ENCODE data around the gene NFATC2IP.

DNA sequence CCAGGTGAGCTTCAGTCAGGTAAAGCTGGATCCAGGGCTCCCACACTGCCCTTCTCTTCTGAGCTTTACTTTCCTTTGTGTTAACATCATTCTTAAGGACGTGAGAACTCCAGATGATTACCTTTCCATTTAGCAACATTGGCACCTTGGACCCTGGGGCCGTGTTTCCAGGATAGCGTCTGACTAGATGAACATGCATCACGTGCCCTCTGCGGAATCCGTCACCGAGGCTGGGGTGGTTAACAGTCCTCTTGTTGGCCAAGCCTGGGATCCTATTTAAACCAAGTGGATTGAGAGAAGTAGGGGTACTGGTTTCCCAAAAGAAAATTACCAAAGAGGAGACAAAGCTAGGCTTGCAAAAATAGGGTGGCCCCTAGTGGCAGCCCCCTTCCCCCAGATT lies 30.2 kb downstream of the NFATC2IP start:
- TF ChIP-seq EZH2phosphoT487 (IDR thresholded peaks at IDR 0.05; ENCODE audit: low read depth, severe bottlenecking, unreplicated experiment) (no peak), EZH2 (IDR thresholded peaks at IDR 0.05; ENCODE audit: borderline replicate concordance) (no peak)
- TF ChIP-seq, protein P1, sequence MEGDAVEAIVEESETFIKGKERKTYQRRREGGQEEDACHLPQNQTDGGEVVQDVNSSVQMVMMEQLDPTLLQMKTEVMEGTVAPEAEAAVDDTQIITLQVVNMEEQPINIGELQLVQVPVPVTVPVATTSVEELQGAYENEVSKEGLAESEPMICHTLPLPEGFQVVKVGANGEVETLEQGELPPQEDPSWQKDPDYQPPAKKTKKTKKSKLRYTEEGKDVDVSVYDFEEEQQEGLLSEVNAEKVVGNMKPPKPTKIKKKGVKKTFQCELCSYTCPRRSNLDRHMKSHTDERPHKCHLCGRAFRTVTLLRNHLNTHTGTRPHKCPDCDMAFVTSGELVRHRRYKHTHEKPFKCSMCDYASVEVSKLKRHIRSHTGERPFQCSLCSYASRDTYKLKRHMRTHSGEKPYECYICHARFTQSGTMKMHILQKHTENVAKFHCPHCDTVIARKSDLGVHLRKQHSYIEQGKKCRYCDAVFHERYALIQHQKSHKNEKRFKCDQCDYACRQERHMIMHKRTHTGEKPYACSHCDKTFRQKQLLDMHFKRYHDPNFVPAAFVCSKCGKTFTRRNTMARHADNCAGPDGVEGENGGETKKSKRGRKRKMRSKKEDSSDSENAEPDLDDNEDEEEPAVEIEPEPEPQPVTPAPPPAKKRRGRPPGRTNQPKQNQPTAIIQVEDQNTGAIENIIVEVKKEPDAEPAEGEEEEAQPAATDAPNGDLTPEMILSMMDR (IDR thresholded peaks at IDR 0.05; ENCODE audit: poor library complexity) = no peak

Data from hepatocyte (in vitro differentiated cells).